Psoas muscle (tissue), 8 donors: Measurements from ENCODE around the gene LRPAP1. TPM values are rescaled to one million over a fixed set of nuclear protein-coding genes. Genes with fewer than 3 reads are reported as not detected.

ENCODE experiments used
- ATAC-seq, 4 donors: fragments of 200-7000 bp; cut with Tn5 transposase; one replicate each; pipeline ENCODE4 v1.9.1; 2020; ENCODE audit warnings: moderate library complexity in 3 of 4, mild to moderate bottlenecking in 2 of 4
- DNase-seq, 2 donors: peaks; one replicate each; pipeline ENCODE4 v3.0.0-alpha.2; 2020
- H3K27ac ChIP-seq: fragments of 200-600 bp; one replicate; pipeline ENCODE4 v1.8.0; 2022
- H3K27me3 ChIP-seq, 3 donors: fragments of 200-600 bp in 1 of 3; one replicate each; pipeline versions ENCODE4 v1.6.1 to v1.8.0; 2013 to 2022; ENCODE audit warnings: low read length in 2 of 3, mild to moderate bottlenecking in 2 of 3, moderate library complexity in 1 of 3; ENCODE audit not compliant: insufficient read depth in 3 of 3
- H3K36me3 ChIP-seq, 2 donors: fragments of 200-600 bp in 1 of 2; one replicate each; pipeline versions ENCODE4 v1.6.1 to v1.8.0; 2013 to 2022; ENCODE audit warnings: low read depth in 1 of 2, mild to moderate bottlenecking in 1 of 2, moderate library complexity in 1 of 2; ENCODE audit not compliant: insufficient read depth in 1 of 2
- H3K4me1 ChIP-seq: fragments of 200-600 bp; one replicate; pipeline ENCODE4 v1.8.0; 2022
- H3K4me3 ChIP-seq: fragments of 200-600 bp; one replicate; pipeline ENCODE4 v1.8.0; 2022; ENCODE audit warnings: mild to moderate bottlenecking
- H3K9me3 ChIP-seq: fragments of 200-600 bp; one replicate; pipeline ENCODE4 v1.8.0; 2022
- CTCF ChIP-seq: fragments of 200-600 bp; IDR thresholded peaks from one replicate; pipeline ENCODE4 v1.8.0; 2022; ENCODE audit warnings: antibody characterized with exemption
- WGBS, 3 donors: extraction: QIAGEN DNeasy Blood & Tissue Kit; methylation state at CpG; one replicate each; pipeline versions ENCODE4 v1.1.6 to v1.1.7; 2013; 5-methylcytosine and 5-hydroxymethylcytosine counted together
- intact Hi-C, 2 donors: fragments of 100-400 bp; cut with DNase I; formaldehyde crosslinking; loops; one replicate each; pipeline versions ENCODE4 v1.11.0 to v1.14.2; 2022
- polyA plus RNA-seq, 3 donors: library from polyadenylated mRNA; stranded (reverse); fragments of 200-250 nt; gene quantifications; one replicate each; pipeline ENCODE4 v1.2.3, GENCODE V29; 2013
- total RNA-seq, 4 donors: library from RNA; stranded (reverse); fragmentation: NEBNext Ultra II Directional in 2 of 4; extraction: Animal tissue kit (Norgen Biotek cat#: 25700) in 2 of 4; gene quantifications; one replicate each; pipeline versions ENCODE4 v1.2.1 to v1.2.4, GENCODE V29; 2021 to 2023
- donor health status: healthy with polysubstance abuse.
- donor health status: DM: no; HTN: no; CAD: no; lungs with moderate emphysema.
- donor health status: Bipolar disorder and iron deficiency.
- donor health status: healthy.
- donor health status: DM: yes; HTN: yes; CAD: no.
- donor health status: DM: no; HTN: no; CAD: no.
- donor health status: DM: no; HTN: no; CAD: no.
- donor health status: DM: yes; HTN: yes; CAD: no.

The LRPAP1 gene
- total and polyA plus RNA-seq, 7 donors: 73.7 to 123 (median 105) TPM

GRCh38 chr4:3475713-3476260 lies 56.4 kb downstream of the LRPAP1 start:
- WGBS, 3 donors: 78 to 83% (median 80%) methylated on average over 19 to 22 of the region's 22 CpGs
- TF ChIP-seq CTCF: no peak
- Histone ChIP-seq H3K9me3 (no peaks in the 10 kb centered on the region), H3K36me3 (peaks cover 0 to 7% of the 10 kb centered on the region in 2 donors), H3K27ac (no peak overlapping the region), H3K27me3 (no peaks in the 10 kb centered on the region), H3K4me1 (peaks cover 20% of the 10 kb centered on the region), H3K4me3 (no peak overlapping the region)
- ATAC-seq (no peak), DNase-seq (peak; percentile 10 to 44)
- intact Hi-C loops: no loop called here

DNA sequence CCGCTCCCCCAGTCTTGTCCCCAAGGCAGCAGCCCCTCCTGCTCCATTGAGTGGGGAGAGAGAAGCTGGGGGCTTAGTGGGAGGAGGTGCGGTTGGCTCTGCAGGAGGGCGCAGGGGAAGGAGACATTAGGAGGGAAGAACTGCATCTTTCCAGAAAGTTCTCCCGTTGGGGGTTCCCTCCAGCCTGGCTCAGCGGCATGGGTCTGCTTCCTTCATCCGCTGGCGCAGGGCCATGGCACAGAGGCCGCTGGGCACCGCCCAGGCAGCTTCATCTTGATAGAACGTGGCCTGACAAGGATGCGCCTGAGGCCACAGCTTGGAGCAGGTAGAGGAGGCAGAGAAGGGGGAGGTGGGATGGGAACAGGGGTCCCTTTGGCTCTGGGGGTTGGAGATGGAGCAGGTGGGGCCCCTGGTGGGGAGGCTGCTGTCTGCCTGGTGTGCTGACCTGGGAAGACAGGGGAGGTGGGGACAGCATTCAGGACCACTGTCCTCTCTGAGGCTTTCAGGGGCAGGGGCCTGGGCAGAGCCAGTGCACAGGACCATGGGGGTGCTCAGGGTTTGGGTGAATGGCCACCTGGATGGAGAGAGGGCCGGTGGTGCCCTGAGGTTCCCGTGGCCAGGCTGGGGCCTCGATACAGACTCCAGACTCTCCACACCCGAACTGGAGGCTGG lies 57.0 kb downstream of the LRPAP1 start:
- H3K27me3 ChIP-seq: no peaks in the 10 kb centered on the region
- no peak overlapping the region for H3K4me3 ChIP-seq
- intact Hi-C loops: no loop called here
- peak; percentile 12 to 34 for DNase-seq
- H3K4me1 ChIP-seq: peaks cover 14% of the 10 kb centered on the region
- TF ChIP-seq CTCF: no peak
- WGBS, 3 donors: 78 to 89% (median 81%) methylated on average over 15 of the region's 15 CpGs
- H3K27ac ChIP-seq: no peak overlapping the region
- peaks cover 0 to 7% of the 10 kb centered on the region in 2 donors for H3K36me3 ChIP-seq
- no peaks in the 10 kb centered on the region for H3K9me3 ChIP-seq
- ATAC-seq: no peak

DNA sequence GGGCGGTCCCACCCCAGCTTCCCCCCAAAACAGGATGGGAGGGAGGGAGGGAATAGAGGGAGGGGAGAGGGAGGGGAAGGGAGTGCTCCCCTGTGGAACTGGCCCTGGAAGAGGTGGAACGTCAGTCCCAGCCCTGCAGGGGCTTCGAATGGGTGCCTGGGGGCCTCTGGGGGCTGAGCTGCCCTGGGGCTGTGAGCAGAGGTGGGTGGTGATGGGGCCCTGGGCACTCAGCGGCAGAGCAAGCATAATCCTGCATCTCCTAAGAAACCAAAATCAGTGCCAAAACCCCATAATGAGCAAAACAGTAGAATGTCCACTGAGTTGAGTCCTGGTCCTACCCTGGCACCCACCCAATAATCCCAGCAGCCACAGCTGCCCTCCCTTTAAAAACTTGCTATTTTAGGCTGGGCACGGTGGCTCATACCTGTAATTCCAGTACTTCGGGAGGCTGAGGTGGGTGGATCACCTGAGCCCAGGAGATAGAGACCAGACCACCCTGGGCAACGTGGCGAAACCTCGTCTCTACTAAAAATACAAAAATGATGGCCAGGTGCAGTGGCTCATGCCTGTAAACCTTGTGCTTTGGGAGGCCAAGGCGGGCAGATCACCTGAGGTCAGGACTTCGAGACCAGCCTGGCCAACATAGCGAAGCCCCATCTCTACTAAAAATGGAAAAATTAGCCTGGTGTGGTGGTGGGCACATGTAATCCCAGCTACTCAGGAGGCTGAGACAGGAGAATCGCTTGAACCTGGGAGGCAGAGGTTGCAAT lies 58.0 kb downstream of the LRPAP1 start:
- ATAC-seq (no peak), DNase-seq (peak in 1 of 2 donors; percentile 6)
- WGBS, 3 donors: 79 to 84% (median 82%) methylated on average over 12 to 13 of the region's 13 CpGs
- Histone ChIP-seq H3K36me3 (peaks cover 0 to 7% of the 10 kb centered on the region in 2 donors), H3K4me1 (peaks cover 11% of the 10 kb centered on the region), H3K4me3 (no peak overlapping the region), H3K27me3 (no peaks in the 10 kb centered on the region), H3K27ac (no peak overlapping the region), H3K9me3 (no peaks in the 10 kb centered on the region)
- intact Hi-C loops: no loop called here
- no peak for TF ChIP-seq CTCF

GRCh38 chr4:3473181-3473950 lies 58.9 kb downstream of the LRPAP1 start:
- Histone ChIP-seq H3K27ac (peak overlapping the region; percentile 23), H3K4me1 (peaks cover 11% of the 10 kb centered on the region), H3K4me3 (no peak overlapping the region), H3K27me3 (no peaks in the 10 kb centered on the region), H3K9me3 (no peaks in the 10 kb centered on the region), H3K36me3 (peaks cover 0 to 7% of the 10 kb centered on the region in 2 donors)
- peak; percentile 34 to 61 for DNase-seq
- TF ChIP-seq CTCF: no peak
- 70 to 80% (median 80%) methylated on average over 40 to 41 of the region's 41 CpGs for WGBS, 3 donors
- ATAC-seq: peak; percentile 39 to 58 (median 51)
- intact Hi-C loops: no loop called here
